Right lobe of liver (tissue), 6 donors: ENCODE data around the gene CCDC179. TPM values are rescaled to one million over a fixed set of nuclear protein-coding genes. Genes with fewer than 3 reads are reported as not detected.

Experiments used
- ATAC-seq, 4 donors: fragments of 200-7000 bp; cut with Tn5 transposase; one replicate each; pipeline ENCODE4 v1.9.1; 2020; ENCODE audit warnings: mild to moderate bottlenecking in 4 of 4, moderate library complexity in 4 of 4
- DNase-seq, 3 donors: peaks; one replicate each; pipeline ENCODE4 v3.0.0-alpha.2; 2020
- H3K27ac ChIP-seq, 3 donors: fragments of 200-600 bp; one replicate each; pipeline ENCODE4 v1.8.0; 2022
- H3K27me3 ChIP-seq, 2 donors: fragments of 200-600 bp; one replicate each; pipeline ENCODE4 v1.8.0; 2022
- H3K36me3 ChIP-seq, 4 donors: fragments of 200-600 bp; sonication (generic) in 1 of 4; one replicate each; pipeline versions ENCODE4 v1.5.1 to v1.8.0; 2017 to 2022; ENCODE audit warnings: control low read depth in 1 of 4
- H3K4me1 ChIP-seq, 4 donors: fragments of 200-600 bp; sonication (generic) in 1 of 4; one replicate each; pipeline versions ENCODE4 v1.5.1 to v1.8.0; 2017 to 2022; ENCODE audit warnings: control low read depth in 1 of 4
- H3K4me3 ChIP-seq, 3 donors: fragments of 200-600 bp; one replicate each; pipeline ENCODE4 v1.8.0; 2022
- H3K9me3 ChIP-seq, 4 donors: fragments of 200-600 bp; sonication (generic) in 1 of 4; one replicate each; pipeline versions ENCODE4 v1.5.1 to v1.8.0; 2017 to 2022; ENCODE audit warnings: control low read depth in 1 of 4
- POLR2A ChIP-seq: fragments of 450-650 bp; IDR thresholded peaks from one replicate; pipeline ENCODE4 v1.6.1; 2017; ENCODE audit warnings: antibody characterized with exemption, mild to moderate bottlenecking
- whole genome bisulfite sequencing: methylation state at CpG from one replicate; pipeline ENCODE4 v1.1.6; 2018; ENCODE audit warnings: low coverage, low lambda C conversion rate; ENCODE audit not compliant: insufficient coverage; ENCODE audit errors: missing lambda C conversion rate; 5-methylcytosine and 5-hydroxymethylcytosine counted together
- intact Hi-C, 2 donors: fragments of 100-400 bp; cut with DNase I; formaldehyde crosslinking; loops; one replicate each; pipeline versions ENCODE4 v1.11.2 to v1.14.1; 2022
- total RNA-seq, 6 experiments: library from RNA; depleted of rRNA in 2 of 6; stranded (reverse); fragments of >200 nt in 2 of 6; fragmentation: NEBNext Ultra II Directional in 3 of 6; extraction: Animal tissue kit (Norgen Biotek cat#: 25700) in 3 of 6; gene quantifications; one replicate each; pipeline versions ENCODE4 v1.1.0 to v1.2.4, GENCODE V29; 2016 to 2023
- TF ChIP-seq, protein P1 (sequence below), 4 donors: fragments of 200-600 bp in 3 of 4; fragments of 450-650 bp in 1 of 4; IDR thresholded peaks; one replicate each; pipeline versions ENCODE4 v1.5.1 to v1.8.0; 2016 to 2022; ENCODE audit warnings: antibody characterized with exemption in 4 of 4, mild to moderate bottlenecking in 2 of 4
- donor health status: DM: no; HTN: yes; CAD: no.
- donor health status: DM: no; HTN: no; CAD: no.
- donor health status: DM: no; HTN: no; CAD: no.
- donor health status: DM: no; HTN: yes; CAD: no.
- donor health status: DM: no; HTN: yes; CAD: no.

The CCDC179 gene
- total RNA-seq, 6 experiments from 2014 or later = not detected

DNA sequence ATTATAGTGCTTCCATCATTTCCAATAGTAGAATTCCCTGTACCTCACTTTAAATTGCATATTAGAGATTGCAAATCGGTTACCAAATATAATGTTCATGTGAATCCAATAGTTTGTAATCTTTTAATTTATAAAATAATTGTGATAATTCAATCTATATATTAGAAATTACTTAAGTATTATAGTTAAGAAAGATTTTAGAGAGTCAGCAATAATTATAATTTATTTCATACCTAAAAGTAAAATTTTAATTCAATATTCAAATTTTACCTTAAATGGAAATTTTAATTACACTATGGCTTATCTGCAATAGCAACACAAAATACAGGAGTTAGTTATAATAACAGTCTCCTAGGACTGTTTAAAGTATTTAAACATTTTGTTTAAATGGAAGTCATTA lies 13.5 kb downstream of the CCDC179 start:
- H3K9me3 ChIP-seq = no peaks in the 10 kb centered on the region
- ATAC-seq (no peak), DNase-seq (no peak)
- H3K27me3 ChIP-seq = no peaks in the 10 kb centered on the region
- TF ChIP-seq, protein P1, sequence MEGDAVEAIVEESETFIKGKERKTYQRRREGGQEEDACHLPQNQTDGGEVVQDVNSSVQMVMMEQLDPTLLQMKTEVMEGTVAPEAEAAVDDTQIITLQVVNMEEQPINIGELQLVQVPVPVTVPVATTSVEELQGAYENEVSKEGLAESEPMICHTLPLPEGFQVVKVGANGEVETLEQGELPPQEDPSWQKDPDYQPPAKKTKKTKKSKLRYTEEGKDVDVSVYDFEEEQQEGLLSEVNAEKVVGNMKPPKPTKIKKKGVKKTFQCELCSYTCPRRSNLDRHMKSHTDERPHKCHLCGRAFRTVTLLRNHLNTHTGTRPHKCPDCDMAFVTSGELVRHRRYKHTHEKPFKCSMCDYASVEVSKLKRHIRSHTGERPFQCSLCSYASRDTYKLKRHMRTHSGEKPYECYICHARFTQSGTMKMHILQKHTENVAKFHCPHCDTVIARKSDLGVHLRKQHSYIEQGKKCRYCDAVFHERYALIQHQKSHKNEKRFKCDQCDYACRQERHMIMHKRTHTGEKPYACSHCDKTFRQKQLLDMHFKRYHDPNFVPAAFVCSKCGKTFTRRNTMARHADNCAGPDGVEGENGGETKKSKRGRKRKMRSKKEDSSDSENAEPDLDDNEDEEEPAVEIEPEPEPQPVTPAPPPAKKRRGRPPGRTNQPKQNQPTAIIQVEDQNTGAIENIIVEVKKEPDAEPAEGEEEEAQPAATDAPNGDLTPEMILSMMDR (IDR thresholded peaks at IDR 0.05) = no peak
- no peak for TF ChIP-seq POLR2A
- H3K36me3 ChIP-seq = no peaks in the 10 kb centered on the region
- H3K4me3 ChIP-seq = no peak overlapping the region
- WGBS = 90% methylated on average over 1 of the region's 1 CpG
- intact Hi-C loops = no loop called here
- H3K27ac ChIP-seq = no peak overlapping the region
- H3K4me1 ChIP-seq = no peaks in the 10 kb centered on the region

DNA sequence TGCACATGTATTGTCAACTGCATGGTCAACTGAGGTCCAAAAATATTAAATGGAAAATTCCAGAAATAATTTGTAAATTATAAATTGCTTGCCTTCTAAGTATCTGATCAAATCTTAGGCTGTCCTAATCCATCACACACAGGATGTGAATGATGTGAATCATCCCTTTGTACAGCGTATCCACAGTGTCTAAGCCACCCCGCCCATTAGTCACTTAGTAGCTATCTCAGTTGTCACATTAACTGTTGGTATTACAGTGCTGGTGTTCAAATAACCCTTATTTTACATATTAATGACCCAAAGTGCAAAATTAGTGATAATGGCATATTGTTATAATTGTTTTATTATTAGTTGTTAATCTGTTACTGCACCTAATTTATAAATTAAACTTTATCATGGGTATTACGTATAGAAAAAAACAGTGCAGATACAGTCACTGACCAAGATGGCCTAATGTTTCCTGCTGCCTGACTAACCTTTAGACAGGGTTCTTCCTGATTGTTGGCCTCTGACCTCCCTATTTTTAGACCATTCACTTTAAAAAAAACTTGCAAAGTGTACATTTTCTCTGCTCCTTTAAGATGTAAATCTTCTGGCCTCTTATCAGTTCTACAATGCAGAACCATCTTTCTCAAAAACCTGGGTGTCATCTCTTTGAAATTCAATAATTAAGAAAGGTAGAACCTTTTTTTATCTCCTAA lies 27.8 kb downstream of the CCDC179 start:
- no peaks in the 10 kb centered on the region for H3K27me3 ChIP-seq
- no peak overlapping the region for H3K4me3 ChIP-seq
- no peaks in the 10 kb centered on the region for H3K36me3 ChIP-seq
- DNase-seq = no peak
- intact Hi-C loops = no loop called here
- no peaks in the 10 kb centered on the region for H3K9me3 ChIP-seq
- TF ChIP-seq, protein P1 (IDR thresholded peaks at IDR 0.05) = no peak
- TF ChIP-seq POLR2A = no peak
- no peak overlapping the region for H3K27ac ChIP-seq
- 79% methylated on average over 3 of the region's 3 CpGs for WGBS
- ATAC-seq = no peak
- peaks cover 0 to 9% (median 0%) of the 10 kb centered on the region in 4 donors for H3K4me1 ChIP-seq

DNA sequence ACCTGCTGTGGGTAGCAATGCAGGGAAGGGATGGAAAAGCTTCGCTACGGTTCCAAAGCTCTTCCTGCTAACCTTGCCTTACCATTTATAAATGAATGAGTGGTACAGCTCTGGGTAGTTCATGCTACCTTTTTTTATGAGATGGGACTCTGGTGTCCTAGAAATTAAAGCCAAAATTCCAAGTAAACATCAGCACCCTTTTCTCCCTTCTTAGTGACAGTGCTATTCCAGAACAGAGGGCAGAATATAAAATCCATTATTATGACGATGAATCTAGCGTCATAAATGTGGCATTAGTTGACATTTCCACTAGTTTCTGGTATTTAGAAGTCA lies 30.2 kb downstream of the CCDC179 start:
- H3K27me3 ChIP-seq = no peaks in the 10 kb centered on the region
- H3K4me3 ChIP-seq = peak overlapping the region in 1 of 3 donors; percentile 85
- H3K9me3 ChIP-seq = no peaks in the 10 kb centered on the region
- ATAC-seq (no peak), DNase-seq (no peak)
- H3K4me1 ChIP-seq = peaks cover 0 to 9% (median 0%) of the 10 kb centered on the region in 4 donors
- no peaks in the 10 kb centered on the region for H3K36me3 ChIP-seq
- 6% methylated on average over 4 of the region's 4 CpGs for WGBS
- intact Hi-C loops = no loop called here
- H3K27ac ChIP-seq = no peak overlapping the region
- TF ChIP-seq POLR2A = no peak
- TF ChIP-seq, protein P1 (IDR thresholded peaks at IDR 0.05) = no peak

DNA sequence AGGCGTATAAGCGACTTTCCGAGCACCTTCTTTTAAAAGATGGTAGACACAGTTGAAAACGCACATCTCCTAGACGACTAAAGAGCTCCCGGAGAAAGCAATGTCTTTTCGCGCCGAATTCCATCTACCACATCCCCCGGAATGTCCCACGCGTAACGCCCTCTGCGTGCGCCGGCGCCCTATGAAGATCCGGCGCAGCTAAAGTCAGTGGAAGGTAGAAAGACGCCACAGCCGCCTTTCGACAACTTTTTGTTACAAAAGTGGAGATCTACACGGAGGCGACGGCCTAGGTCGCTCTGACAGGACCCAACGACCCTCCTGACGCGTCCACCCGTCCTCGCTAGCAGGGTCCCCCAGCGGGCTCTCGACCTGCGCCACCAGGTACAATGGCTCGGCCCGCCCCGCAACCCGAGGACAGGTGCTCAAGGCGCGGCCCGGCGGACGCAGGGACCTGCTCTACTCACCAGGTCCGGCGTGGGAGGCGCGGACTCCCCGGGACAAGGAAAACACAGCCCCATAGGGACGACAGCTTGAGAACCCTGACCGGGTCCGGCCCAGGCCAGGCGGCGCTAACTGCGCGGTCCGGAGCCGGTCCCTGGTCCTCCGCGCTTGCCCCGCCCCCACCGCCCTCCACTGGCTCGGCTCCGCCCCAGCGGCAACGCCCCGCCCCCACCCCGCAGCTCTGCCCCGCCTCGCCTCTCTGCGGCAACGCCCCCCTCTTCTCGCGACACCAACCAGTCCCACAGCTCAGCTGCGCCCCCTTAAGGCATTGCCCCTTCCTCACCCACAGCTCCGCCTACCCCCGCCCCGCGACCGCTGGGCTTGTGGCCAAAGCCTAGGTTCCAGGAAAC lies 30.8 kb downstream of the CCDC179 start, which contains the start of gene SVIP:
TSS of gene SVIP (minus strand) at position 571 of the 851 bp plus-strand sequence. CDS start at position 518, 53 bp downstream.
- Histone ChIP-seq H3K9me3 (no peaks in the 10 kb centered on the region), H3K27me3 (no peaks in the 10 kb centered on the region), H3K36me3 (no peaks in the 10 kb centered on the region), H3K4me3 (peak within 1 kb of the TSS; percentile 73 to 85 (median 78)), H3K27ac (peak within 1 kb of the TSS; percentile 48 to 80 (median 75)), H3K4me1 (peaks cover 0 to 9% (median 0%) of the 10 kb centered on the region in 4 donors)
- intact Hi-C loops = no loop called here
- DNase-seq (peak; percentile 99), ATAC-seq (peak; percentile 97 to 99 (median 98))
- whole genome bisulfite sequencing = under 1% methylated on average over 33 of the region's 79 CpGs
- TF ChIP-seq, protein P1 (IDR thresholded peaks at IDR 0.05) = peak; percentile 45 to 75 (median 67)
- peak; percentile 86 for TF ChIP-seq POLR2A
